GM21576 (cell line): Measurements from ENCODE around the gene CACNB2.

Experiments used
- ATAC-seq: cut with Tn5 transposase; IDR thresholded peaks from one replicate; pipeline ENCODE4 v1.9.1; 2021; ENCODE audit warnings: mild to moderate bottlenecking, moderate library complexity; ENCODE audit not compliant: unreplicated experiment

CACNB2 gene

DNA sequence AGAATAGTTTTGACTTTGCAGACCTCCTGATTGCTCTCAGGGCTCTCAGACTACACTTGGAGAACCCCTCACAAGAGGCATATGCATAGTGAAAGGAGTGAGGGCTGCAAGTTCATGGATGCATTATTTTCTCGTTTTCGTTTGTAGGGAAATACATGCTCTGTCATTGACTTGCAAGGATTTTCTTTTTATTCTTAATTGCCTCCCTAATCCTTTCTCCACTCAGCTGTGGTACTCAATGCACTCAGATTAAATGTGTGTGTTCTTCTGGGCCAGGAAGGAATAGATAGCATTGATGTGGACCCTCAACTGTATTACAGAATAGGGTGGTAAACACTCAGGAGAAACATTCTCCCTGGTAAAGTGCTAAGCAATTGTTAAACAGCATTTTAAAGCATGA, 188.7 kb downstream of the CACNB2 start:
- ATAC-seq: no peak

- no peak for ATAC-seq
Measured at GRCh38 chr10:18332048-18332447, 191.8 kb downstream of the CACNB2 start.

- ATAC-seq: no peak
Measured at GRCh38 chr10:18332484-18332883, 192.3 kb downstream of the CACNB2 start.

DNA sequence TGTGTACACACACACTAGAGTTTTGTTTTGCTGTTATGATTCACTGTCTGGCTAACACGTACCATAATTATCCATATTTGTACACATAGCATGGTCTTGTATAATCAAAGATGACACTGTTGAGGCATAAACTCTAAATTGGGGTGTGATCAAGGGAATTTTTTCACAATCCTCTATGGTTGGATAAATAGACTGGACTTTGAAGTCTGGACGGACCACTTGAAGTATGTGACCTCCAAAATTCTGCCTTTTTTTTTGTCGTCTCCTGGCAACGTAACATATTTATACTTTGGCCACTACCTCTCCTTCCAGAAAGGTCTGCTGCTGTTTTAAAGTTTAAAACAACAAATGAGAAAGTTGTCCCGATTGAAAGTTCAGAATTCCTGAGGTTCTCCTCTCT, 193.4 kb downstream of the CACNB2 start:
- no peak for ATAC-seq

GRCh38 chr10:18334116-18334867, 194.1 kb downstream of the CACNB2 start:
- ATAC-seq: no peak

DNA sequence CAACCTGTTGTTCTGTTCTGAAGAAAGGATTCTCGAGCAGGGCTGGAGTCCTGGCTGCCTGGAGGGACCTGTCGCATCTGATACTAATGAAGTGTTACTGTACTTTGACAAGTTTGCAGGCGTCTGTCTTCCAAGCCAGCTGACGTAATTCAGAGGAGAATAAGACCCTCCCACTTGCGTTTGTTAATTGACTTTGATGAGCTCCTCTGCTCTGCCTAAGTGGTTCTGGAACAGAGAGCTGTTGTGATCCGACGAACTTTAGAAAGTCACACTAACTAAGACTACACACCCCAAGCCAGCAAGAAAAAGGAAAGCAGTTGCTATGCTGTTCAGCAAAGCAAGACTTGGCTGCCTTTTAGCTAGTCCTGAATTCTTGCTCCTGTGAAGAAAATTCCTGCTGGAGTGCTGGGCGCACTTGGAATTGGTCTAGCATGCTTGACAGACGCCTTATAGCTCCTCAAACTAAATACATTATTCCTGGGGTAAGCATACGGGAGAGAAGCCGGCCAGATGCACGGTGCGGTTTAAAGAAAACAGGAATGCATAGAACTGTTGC, 200.3 kb downstream of the CACNB2 start:
- no peak for ATAC-seq

- ATAC-seq: no peak
Measured at GRCh38 chr10:18341055-18341454, 200.8 kb downstream of the CACNB2 start.

DNA sequence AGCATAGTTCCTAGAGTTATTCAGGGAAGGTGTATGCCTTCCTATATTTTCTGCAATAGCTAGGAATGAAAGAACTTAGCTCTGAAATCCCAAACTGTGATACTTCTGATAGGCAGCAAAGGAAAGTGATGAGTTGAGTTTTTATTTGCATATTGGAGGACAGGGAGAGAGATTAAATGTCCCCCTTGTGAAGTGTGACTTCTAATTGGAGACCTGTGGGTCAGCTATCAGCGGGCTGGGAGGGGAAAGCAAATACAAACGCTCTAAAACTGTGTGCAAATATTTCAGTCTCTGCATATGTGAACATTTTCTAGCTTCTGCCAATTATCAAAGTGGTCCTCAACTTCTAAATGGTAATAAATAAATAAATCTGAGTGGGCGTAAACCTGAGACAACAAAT, 203.3 kb downstream of the CACNB2 start:
- ATAC-seq: no peak

DNA sequence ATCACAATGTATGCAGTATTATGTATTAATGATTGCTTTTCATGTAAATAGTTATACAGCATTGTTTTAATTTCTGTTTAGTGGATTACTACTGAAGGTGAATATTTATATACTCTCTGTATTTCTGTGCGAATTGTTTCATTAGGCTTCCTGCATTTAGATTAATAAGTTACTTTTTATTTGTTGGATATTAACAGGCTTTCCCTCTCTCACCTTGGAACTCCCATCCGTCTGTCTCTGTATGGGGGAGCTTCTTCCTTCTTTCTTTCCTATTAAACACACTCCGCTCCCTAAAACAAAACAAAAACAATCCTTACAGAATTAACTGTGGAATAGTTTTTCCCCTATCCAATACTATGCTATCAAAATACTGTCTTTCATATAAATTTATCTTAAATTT, 205.1 kb downstream of the CACNB2 start:
- ATAC-seq: no peak

GRCh38 chr10:18350340-18350739, 210.1 kb downstream of the CACNB2 start:
- ATAC-seq: no peak

GRCh38 chr10:18351421-18351820, 211.2 kb downstream of the CACNB2 start:
- ATAC-seq: no peak

DNA sequence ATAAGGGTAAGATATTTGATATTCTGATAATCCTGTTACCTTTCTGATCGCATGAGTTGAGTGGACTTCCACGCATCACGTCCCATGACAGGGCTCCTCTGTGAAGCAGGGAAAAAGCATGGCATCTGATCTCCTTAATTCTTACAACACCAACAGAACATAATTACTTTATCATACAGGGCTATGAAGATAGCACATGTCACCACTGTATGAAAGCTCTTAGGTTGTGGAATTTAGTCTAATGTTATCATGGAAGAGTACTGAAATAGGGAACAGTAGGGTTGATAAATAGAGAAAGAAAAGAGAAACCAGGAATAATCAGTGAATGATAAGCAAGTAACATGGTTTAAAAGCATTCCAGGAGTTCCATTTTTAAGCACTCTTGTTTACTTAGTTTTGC, 212.0 kb downstream of the CACNB2 start:
- no peak for ATAC-seq

DNA sequence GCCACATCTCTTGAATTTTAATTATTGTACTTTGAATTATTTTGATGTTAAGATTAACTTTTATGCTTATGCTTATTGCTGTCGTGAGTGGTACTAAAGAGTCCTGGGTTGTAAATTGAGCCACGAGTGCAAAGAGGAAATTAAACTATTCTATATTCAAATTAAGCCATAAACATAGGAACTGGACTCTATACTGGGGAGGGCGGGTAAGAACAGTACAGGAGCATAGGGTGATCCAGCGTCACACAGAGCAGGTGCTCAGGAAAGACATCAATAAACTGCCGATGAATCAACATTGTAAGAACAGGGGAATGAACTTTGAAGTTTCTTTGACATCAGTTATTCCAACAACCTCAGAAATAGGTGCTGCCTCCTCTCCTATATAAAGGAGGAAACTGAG, 219.6 kb downstream of the CACNB2 start:
- no peak for ATAC-seq

GRCh38 chr10:18362892-18363291, 222.7 kb downstream of the CACNB2 start:
- ATAC-seq: no peak

DNA sequence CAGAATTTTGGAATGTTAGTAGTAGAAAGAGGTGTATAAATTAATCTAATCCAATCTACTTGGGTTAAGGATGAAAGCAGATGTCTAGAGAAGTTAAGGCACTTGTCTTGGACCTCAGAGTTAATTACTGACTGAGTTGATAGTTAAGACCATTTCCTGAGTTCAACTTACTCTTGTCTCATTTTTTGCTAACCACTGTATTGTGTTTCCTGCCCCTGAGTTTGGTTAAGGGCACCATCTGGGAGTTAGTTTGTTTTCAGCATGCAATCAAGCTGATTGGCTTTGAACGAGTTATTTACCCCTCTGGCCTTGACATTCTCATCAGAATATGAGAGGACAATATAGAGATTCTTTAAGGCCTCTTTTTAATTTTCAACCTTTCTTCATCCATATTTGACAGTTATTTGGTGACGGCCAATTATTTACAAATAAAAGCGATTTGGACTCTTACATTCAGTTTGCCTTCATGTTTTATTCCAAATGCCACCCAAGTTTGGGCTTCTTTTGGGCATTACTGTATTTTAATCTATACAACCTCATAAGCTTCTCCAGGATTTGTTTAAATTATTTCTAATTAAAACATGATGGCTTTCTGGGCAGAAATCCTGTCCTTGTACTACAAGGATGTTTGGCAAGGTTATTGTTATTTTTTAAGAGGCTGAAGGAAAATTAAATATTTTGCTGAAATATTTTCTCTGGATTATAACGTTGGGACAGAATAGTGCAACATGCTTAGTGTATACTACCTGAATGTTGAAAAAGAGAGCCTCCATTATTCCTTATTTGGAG, 225.0 kb downstream of the CACNB2 start:
- no peak for ATAC-seq

- no peak for ATAC-seq
Measured at GRCh38 chr10:18367840-18368239, 227.6 kb downstream of the CACNB2 start.

- no peak for ATAC-seq
Measured at GRCh38 chr10:18368273-18368672, 228.0 kb downstream of the CACNB2 start.

GRCh38 chr10:18368682-18369081, 228.5 kb downstream of the CACNB2 start:
- no peak for ATAC-seq

- no peak for ATAC-seq
Measured at GRCh38 chr10:18369859-18370473, 229.7 kb downstream of the CACNB2 start.

GRCh38 chr10:18376650-18377049, 236.4 kb downstream of the CACNB2 start:
- no peak for ATAC-seq

- ATAC-seq: no peak
Measured at GRCh38 chr10:18377898-18378297, 237.7 kb downstream of the CACNB2 start.

GRCh38 chr10:18378766-18379165, 238.5 kb downstream of the CACNB2 start:
- no peak for ATAC-seq
